Mesodermal cell (in vitro differentiated cells): ENCODE results near the gene SIRT5. TPM values are rescaled to one million over a fixed set of nuclear protein-coding genes. Genes with fewer than 3 reads are reported as not detected.

Experiments
- H3K27ac ChIP-seq: 2 replicates; pipeline ENCODE4 v1.7.0; 2013; ENCODE audit warnings: mild to moderate bottlenecking, low read depth, low read length, moderate library complexity; ENCODE audit not compliant: severe bottlenecking
- H3K36me3 ChIP-seq: 2 replicates; pipeline ENCODE4 v1.7.1; 2013; ENCODE audit warnings: mild to moderate bottlenecking, low read length, moderate library complexity; ENCODE audit not compliant: control insufficient read depth, insufficient read depth
- H3K4me1 ChIP-seq: one replicate; pipeline ENCODE4 v1.7.1; 2013; ENCODE audit warnings: mild to moderate bottlenecking, low read length; ENCODE audit not compliant: insufficient read depth, control insufficient read depth, poor library complexity, severe bottlenecking
- H3K4me3 ChIP-seq: 2 replicates; pipeline ENCODE4 v1.7.0; 2013; ENCODE audit warnings: low read length, control low read depth, mild to moderate bottlenecking; ENCODE audit not compliant: insufficient read depth, poor library complexity, severe bottlenecking; ENCODE audit errors: extremely low read depth
- H3K9me3 ChIP-seq: 2 replicates; pipeline ENCODE4 v1.7.1; 2013; ENCODE audit warnings: mild to moderate bottlenecking, low read length, moderate library complexity; ENCODE audit not compliant: control insufficient read depth
- WGBS, 2 experiments: methylation state at CpG; one replicate each; pipeline ENCODE4 v1.1.5; 2013; ENCODE audit warnings: missing lambda C conversion rate in 2 of 2; ENCODE audit not compliant: insufficient coverage in 2 of 2; 5-methylcytosine and 5-hydroxymethylcytosine counted together
- polyA plus RNA-seq, 2 experiments: library from polyadenylated mRNA; stranded (reverse); fragments of 50-300 nt; gene quantifications; one replicate each; pipeline ENCODE4 v1.2.3, GENCODE V29; 2013

Gene SIRT5
- polyA plus RNA-seq (2013, experiment 1 of 2) = 10.1 TPM
- 9.2 TPM for polyA plus RNA-seq (2013, experiment 2 of 2)

GRCh38 chr6:13574571-13575376 is at the start of gene SIRT5:
SIRT5 (plus strand) TSS chr6:13574601; CDS start chr6:13584111, 9,510 bp downstream.
- WGBS, 2 experiments = 0 to 1% methylated on average over 35 to 46 of the region's 52 CpGs
- peaks cover 11% of the 10 kb centered on the region for H3K9me3 ChIP-seq
- H3K4me3 ChIP-seq = peak within 1 kb of the TSS; percentile 88
- no peaks in the 10 kb centered on the region for H3K36me3 ChIP-seq
- peak within 1 kb of the TSS; percentile 85 for H3K27ac ChIP-seq
- H3K4me1 ChIP-seq = peaks cover 8% of the 10 kb centered on the region

GRCh38 chr6:13524801-13525508 is 49.4 kb upstream of the SIRT5 start:
- Histone ChIP-seq H3K9me3 (no peaks in the 10 kb centered on the region), H3K36me3 (no peaks in the 10 kb centered on the region), H3K4me3 (no peak overlapping the region), H3K4me1 (peaks cover 20% of the 10 kb centered on the region), H3K27ac (no peak overlapping the region)
- 87% methylated on average over 7 to 9 of the region's 12 CpGs for WGBS, 2 experiments

- 100% methylated on average over 1 of the region's 1 CpG; no CpG with 5 or more reads in 1 of the 2 experiments for WGBS, 2 experiments
- Histone ChIP-seq H3K36me3 (no peaks in the 10 kb centered on the region), H3K27ac (no peak overlapping the region), H3K4me1 (peaks cover 20% of the 10 kb centered on the region), H3K4me3 (no peak overlapping the region), H3K9me3 (no peaks in the 10 kb centered on the region)
These were observed 48.1 kb upstream of the SIRT5 start for GRCh38 chr6:13526357-13526726.

GRCh38 chr6:13526727-13527670 is 47.4 kb upstream of the SIRT5 start:
- Histone ChIP-seq H3K36me3 (no peaks in the 10 kb centered on the region), H3K4me3 (no peak overlapping the region), H3K27ac (no peak overlapping the region), H3K9me3 (no peaks in the 10 kb centered on the region), H3K4me1 (peaks cover 20% of the 10 kb centered on the region)
- WGBS, 2 experiments = 88 to 95% methylated on average over 15 to 16 of the region's 17 CpGs

GRCh38 chr6:13527671-13528056 is 46.7 kb upstream of the SIRT5 start:
- Histone ChIP-seq H3K27ac (no peak overlapping the region), H3K4me3 (no peak overlapping the region), H3K9me3 (no peaks in the 10 kb centered on the region), H3K36me3 (no peaks in the 10 kb centered on the region), H3K4me1 (peaks cover 20% of the 10 kb centered on the region)
- 94 to 100% methylated on average over 1 to 2 of the region's 4 CpGs for WGBS, 2 experiments

- H3K4me1 ChIP-seq = peaks cover 20% of the 10 kb centered on the region
These were observed 46.2 kb upstream of the SIRT5 start for GRCh38 chr6:13528232-13528631.

GRCh38 chr6:13528777-13529343 is 45.5 kb upstream of the SIRT5 start:
- H3K9me3 ChIP-seq = no peaks in the 10 kb centered on the region
- peaks cover 17% of the 10 kb centered on the region for H3K4me1 ChIP-seq
- no peak overlapping the region for H3K4me3 ChIP-seq
- whole genome bisulfite sequencing, 2 experiments = 70 to 80% methylated on average over 1 to 4 of the region's 8 CpGs
- H3K36me3 ChIP-seq = no peaks in the 10 kb centered on the region
- no peak overlapping the region for H3K27ac ChIP-seq

More at GRCh38 chr6:13528232-13528631, 46.2 kb upstream of the SIRT5 start:
- H3K27ac ChIP-seq = no peak overlapping the region
- WGBS, 2 experiments = no CpG with 5 or more reads among the region's 3 CpGs
- H3K36me3 ChIP-seq = no peaks in the 10 kb centered on the region
- H3K4me3 ChIP-seq = no peak overlapping the region
- no peaks in the 10 kb centered on the region for H3K9me3 ChIP-seq

- no peak overlapping the region for H3K27ac ChIP-seq
- 68 to 69% methylated on average over 3 to 4 of the region's 4 CpGs for WGBS, 2 experiments
- peaks cover 4% of the 10 kb centered on the region for H3K4me1 ChIP-seq
- no peaks in the 10 kb centered on the region for H3K9me3 ChIP-seq
- H3K36me3 ChIP-seq = no peaks in the 10 kb centered on the region
- H3K4me3 ChIP-seq = no peak overlapping the region
These were observed 42.4 kb upstream of the SIRT5 start for GRCh38 chr6:13531956-13532355.

- H3K36me3 ChIP-seq = no peaks in the 10 kb centered on the region
- no peaks in the 10 kb centered on the region for H3K9me3 ChIP-seq
- no peak overlapping the region for H3K27ac ChIP-seq
- no peak overlapping the region for H3K4me3 ChIP-seq
- 85 to 94% methylated on average over 3 of the region's 3 CpGs for WGBS, 2 experiments
- H3K4me1 ChIP-seq = no peaks in the 10 kb centered on the region
These were observed 39.9 kb upstream of the SIRT5 start for GRCh38 chr6:13534536-13534935.

GRCh38 chr6:13535306-13535705 is 39.1 kb upstream of the SIRT5 start:
- Histone ChIP-seq H3K4me1 (no peaks in the 10 kb centered on the region), H3K4me3 (no peak overlapping the region), H3K27ac (no peak overlapping the region), H3K9me3 (no peaks in the 10 kb centered on the region), H3K36me3 (no peaks in the 10 kb centered on the region)
- 83% methylated on average over 1 of the region's 3 CpGs; no CpG with 5 or more reads in 1 of the 2 experiments for WGBS, 2 experiments
